Cardiac septum (tissue), 1 donor: ENCODE measurements around the gene C12orf54. TPM values are rescaled to one million over a fixed set of nuclear protein-coding genes. Genes with fewer than 3 reads are reported as not detected.
"Not testable (repeated sequence)": the region's sequence is repeated elsewhere in the genome, so short reads cannot be mapped to it uniquely, and the experiment has no call there.

Source experiments
- DNase-seq: peaks from one replicate; pipeline ENCODE4 v3.0.0-alpha.2; 2020; ENCODE audit warnings: low spot score
- intact Hi-C: fragments of 100-400 bp; cut with DNase I; formaldehyde crosslinking; loops from one replicate; pipeline ENCODE4 v1.14.0; 2022
- long read RNA-seq: library from polyadenylated mRNA; unstranded; transcript quantifications from one replicate; pipeline ENCODE4 v2.0.0, GENCODE V29; 2021
- total RNA-seq: library from RNA; stranded (reverse); fragmentation: NEBNext Ultra II Directional; extraction: Animal tissue kit (Norgen Biotek cat#: 25700); gene quantifications from one replicate; pipeline ENCODE4 v1.2.1, GENCODE V29; 2021
- donor health status: DM: no; HTN: no; CAD: no.

The C12orf54 gene
- not detected for total RNA-seq
- long read RNA-seq: 0 reads

DNA sequence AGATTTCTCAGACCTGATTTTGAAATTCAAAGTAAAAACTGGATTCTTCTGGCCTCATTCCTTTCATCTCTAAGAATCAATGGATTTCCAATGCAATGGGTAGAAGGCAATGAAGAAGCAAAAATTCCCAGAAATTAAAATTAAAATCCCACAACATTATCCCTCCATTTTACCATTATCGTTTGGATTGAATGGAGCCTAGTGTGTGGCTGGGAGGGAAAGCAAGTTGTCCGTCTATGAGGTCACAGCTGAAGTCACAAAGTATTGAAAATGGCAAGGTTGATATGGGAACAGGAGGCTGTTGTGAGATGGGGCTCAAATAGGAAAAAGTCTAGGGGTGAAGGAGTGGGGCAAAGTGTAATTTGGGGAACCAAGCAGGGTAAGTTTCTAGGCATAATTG, at the start of gene C12orf54:
Gene C12orf54 (plus strand): TSS at position 301 of the 400 bp plus-strand sequence. CDS start 799 bp downstream, outside the sequence.
- DNase-seq: no peak
- intact Hi-C loops: no loop called here

DNA sequence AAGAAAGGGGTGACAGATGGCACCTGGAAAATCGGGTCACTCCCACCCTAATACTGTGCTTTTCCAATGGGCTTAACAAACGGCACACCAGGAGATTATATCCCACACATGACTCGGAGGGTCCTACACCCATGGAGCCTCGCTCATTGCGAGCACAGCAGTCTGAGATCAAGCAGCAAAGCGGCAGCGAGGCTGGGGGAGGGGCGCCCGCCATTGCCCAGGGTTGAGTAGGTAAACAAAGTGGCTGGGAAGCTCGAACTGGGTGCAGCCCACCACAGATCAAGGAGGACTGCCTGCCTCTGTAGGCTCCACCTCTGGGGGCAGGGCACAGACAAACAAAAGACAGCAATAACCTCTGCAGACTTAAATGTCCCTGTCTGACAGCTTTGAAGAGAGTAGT, 48.3 kb upstream of the C12orf54 start:
- intact Hi-C loops, DNase-seq: not testable (repeated sequence)

DNA sequence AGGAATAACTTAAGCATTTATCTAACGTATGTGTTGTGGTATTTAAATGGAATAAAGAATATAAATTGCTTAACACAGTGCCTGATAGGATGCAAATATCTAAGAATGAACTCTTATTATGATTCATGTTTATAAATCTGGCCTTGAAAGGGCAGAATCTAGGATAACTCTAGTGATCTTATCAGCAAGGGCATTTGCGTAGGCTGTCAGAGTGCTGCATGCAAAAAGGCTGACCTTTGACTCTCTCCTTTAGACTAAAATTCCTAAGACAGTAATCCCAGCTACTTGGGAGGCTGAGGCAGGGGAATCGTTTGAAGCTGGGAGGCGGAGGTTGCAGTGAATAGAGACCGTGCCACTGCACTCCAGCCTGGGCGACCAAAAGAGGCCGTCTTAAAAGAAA, 41.2 kb upstream of the C12orf54 start:
- intact Hi-C loops: loop anchor here (10.0 kb wide), 1 partner anchor 246 kb away; no protein-coding TSS in a partner anchor
- no peak for DNase-seq

DNA sequence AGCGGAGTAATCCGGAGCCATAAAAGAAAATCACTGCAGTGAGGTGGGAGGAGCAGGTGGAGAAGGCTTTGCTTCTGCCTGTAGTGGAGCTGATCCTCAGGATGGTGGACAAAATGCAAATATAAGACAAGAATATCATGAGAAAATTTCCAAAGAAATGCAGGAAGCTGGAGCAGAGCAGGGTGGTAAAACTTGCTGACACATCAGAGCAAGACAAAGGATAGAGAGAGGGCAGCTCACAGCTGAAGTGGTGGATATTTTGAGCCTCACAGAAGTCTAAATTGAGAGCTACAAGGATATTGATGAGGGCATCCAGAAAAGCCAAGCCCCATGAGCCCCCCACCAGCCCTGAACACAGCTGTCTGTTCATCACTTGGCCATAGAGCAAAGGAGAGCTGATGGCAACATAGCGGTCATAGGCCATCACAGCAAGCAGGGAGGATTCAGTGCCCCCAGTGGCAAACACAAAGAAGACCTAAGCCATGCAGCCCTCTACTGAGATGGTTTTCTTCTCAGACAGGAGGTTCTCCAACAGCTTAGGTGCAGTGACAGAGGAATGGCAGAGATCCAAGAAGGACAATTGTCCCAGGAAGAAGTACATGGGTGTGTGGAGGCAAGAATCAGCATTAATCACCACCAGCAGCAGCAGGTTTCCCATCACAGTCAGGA, 40.0 kb upstream of the C12orf54 start:
- intact Hi-C loops: loop anchor here (10.0 kb wide), 1 partner anchor 248 kb away; no protein-coding TSS in a partner anchor
- no peak for DNase-seq

DNA sequence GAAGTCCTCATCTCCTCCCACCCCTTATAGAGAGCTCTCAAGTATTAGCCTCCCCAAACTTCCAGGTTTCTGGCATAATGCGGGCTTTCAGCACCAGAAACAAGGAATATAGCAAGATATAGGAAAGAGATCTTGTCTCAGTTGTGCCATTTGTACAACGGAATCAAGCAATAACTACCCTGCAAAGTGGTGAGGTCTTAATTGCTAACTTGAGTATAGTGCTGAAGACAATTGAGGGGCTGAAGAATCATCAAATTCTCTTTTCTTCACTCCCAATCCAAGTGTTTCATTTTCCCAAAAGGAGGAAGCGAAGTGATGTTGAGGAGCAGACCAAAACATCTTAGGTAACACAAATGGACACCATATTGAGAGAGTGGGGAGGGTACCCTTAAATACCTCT, 36.8 kb upstream of the C12orf54 start:
- DNase-seq: no peak

DNA sequence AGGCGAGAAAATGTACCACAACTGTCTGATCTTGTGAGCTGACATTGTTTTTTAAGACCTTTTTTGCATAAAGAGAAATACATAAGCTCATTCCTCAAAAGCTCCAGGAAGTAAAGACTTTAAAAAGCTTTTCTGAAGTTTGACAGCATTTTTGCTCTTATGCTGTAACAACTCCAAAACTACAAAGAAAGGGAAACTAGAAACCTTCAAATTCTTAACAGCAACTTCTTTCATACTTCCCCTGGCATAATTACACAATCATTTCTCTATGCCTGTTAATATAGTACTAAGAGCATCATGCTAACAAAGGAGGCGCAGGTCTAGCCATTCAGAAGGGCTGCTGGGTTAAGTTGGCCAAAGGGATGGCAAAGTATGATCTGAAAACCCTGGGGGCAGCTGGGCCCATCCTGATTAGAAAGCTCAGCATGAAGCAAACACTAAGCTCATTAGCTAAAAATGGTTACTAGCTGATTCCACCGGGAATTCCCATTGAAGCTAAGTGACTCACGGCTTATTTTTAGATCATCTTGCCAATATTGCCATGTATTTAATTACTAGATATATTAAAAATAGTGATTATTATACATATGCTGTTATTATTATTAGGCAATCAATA, 36.0 kb upstream of the C12orf54 start:
- DNase-seq: no peak
- intact Hi-C loops: loop anchor here (10.0 kb wide), 1 partner anchor 251 kb away; no protein-coding TSS in a partner anchor

More for the DNA sequence above, 36.8 kb upstream of the C12orf54 start:
- intact Hi-C loops: loop anchor here (10.0 kb wide), 1 partner anchor 251 kb away; no protein-coding TSS in a partner anchor

DNA sequence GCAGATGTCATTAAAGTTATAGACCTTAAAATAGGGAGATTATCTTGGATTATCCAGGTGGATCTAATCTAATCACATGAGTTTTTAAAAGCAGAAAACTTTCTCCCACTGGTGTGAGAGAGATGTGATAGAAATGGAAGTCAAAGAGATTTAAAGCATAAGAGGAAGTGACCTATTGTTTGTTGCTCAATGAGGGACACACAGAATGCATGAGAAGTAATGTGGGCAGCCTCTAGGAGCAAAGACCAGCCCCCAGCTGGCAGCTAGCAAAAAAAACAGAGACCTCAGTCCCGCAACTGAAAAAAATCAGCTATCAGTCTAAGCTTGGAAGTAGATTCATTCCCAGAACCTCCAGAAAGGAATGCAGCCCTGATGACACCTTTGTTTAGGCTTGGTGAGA, 34.5 kb upstream of the C12orf54 start:
- intact Hi-C loops: loop anchor here (10.0 kb wide), 1 partner anchor 253 kb away; no protein-coding TSS in a partner anchor
- no peak for DNase-seq

DNA sequence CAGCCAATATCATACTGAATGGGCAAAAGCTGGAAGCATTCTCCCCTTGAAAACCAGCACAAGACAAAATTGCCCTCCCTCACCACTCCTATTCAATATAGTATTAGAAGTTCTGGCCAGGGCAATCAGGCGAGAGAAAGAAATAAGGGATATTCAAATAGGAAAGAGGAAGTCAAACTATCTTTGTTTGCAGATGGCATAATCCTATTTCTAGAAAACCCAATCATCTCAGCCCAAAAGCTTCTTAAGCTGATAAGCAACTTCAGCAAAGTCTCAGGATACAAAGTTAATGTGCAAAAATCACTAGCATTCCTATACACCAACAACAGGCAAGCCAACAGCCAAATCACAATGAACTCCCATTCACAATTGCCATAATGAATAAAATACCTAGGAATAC, 30.9 kb upstream of the C12orf54 start:
- DNase-seq: no peak
- intact Hi-C loops: no loop called here

DNA sequence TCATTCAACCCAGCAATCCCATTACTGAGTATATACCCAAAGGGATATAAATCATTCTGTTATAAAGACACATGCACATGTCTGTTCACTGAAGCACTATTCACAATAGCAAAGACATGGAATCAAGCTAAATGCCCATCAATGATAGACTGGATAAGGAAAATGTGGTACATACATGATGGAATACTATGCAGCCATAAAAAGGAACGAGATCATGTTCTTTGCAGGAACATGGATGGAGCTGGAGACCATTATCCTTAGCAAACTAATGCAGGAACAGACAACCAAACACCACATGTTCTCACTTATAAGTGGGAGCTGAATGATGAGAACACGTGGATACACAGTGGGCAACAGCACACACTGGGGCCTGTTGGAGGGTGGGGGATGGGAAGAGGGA, 29.3 kb upstream of the C12orf54 start:
- DNase-seq, intact Hi-C loops: not testable (repeated sequence)

DNA sequence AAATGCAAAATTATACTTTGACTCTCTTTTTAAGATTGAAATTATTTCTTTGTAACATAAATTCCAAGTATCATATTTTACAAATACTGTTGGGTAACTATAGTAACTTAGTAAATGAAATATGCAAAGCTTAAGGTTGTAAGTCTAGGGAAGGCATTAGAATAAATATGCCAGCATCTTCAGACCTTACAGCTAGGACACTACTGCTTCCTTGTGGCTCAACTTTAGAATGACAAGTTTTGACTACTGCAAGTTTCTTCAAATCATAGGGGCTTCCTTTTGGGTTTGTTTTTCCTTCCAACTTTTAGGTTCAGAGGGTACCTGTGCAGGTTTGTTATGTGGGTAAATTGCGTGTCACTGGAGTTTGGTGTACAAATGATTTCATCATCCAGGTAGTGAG, 27.6 kb upstream of the C12orf54 start:
- intact Hi-C loops: no loop called here
- DNase-seq: no peak

DNA sequence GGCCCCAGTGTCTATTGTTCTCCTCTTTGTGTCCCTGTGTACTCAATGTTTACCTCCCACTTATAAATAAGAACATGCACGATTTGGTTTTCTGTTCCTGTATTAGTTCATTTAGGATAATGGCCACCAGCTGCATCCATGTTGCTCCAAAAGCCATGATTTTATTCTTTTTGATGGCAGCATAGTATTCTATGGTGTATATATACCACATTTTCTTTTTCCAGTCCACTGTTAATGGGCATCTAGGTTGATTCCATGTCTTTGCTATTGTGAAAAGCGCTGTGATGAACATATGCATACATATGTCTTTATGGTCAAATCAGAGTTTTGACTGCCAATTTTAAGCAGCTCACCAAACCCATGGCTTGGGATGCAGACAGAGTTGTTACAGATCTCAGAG, 27.2 kb upstream of the C12orf54 start:
- intact Hi-C loops: no loop called here
- DNase-seq: no peak

DNA sequence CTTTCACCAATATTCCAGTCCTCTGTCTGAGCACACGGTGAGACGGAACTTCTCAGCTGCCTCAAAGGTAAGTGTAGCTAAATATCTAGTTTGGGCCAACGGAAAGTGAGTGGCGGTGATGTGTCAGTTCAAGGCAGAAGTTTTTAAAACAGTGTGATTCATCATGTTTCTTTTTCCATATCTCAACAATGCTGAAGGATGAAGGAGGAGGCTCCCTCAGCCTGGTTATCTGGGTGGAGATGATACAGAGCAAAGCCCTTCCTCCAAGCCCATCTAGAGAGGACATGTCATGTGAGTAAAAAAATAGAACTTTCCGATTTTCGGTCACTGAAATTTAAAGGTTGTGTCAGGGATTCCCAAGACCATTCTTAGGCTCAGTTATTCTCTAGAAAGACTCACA, 23.0 kb upstream of the C12orf54 start:
- intact Hi-C loops: no loop called here

DNA sequence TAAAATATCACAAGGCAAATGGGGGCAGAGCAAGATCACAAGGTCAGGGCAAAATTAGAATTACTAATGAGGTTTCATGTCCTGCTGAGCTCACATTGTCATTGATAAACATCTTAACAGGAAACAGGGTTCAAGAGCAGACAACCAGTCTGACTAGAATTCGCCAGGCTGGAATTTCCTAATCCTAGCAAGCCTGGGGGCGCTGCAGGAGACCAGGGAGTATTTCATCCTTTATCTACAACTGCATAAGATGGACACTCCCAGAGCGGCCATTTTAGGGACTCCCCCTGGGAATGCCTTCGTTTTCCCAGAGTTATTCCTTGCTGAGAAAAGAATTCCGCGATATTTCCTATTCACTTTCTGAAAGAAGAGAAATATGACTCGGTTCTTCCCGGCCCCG, 13.3 kb upstream of the C12orf54 start:
- not testable (repeated sequence) for DNase-seq

More for the DNA sequence above, 23.0 kb upstream of the C12orf54 start:
- no peak for DNase-seq

DNA sequence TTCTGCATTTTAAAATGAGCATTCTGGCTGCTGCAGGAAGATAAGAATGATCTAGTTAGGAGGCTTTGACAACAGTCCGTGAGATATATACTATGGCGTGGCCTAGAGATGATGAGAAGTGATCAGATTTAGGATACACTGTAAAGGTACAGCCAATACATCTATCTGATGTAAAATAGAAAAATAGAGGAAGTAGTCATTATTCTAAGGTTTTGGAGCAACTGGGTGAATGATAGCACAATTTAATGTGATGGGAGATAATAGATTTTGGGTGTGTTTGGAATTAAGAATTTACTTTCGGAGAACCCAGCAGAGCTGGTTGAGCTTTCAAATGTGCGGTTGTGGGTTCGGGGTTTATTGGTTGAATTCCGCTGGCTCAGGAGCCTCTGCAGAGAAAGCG, 10.0 kb upstream of the C12orf54 start, which contains the start of gene ANP32D:
Gene ANP32D (plus strand): TSS at position 301 of the 400 bp plus-strand sequence. CDS start 106 bp downstream, outside the sequence.
- intact Hi-C loops: no loop called here
- no peak for DNase-seq

More for the DNA sequence above, 13.3 kb upstream of the C12orf54 start:
- intact Hi-C loops: not testable (repeated sequence)

DNA sequence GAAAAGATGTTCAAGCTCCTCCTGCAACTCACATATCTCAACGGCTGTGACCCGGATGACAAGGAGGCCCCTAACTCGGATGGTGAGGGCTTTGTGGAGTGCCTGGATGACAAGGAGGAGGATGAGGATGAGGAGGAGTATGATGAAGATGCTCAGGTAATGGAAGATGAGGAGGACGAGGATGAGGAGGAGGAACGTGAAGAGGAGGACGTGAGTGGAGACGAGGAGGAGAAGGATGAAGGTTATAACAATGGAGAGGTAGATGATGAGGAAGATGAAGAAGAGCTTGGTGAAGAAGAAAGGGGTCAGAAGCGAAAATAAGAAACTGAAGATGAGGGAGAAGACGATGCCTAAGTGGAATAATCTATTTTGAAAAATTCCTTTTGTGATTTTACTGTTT, 9.2 kb upstream of the C12orf54 start:
- DNase-seq: no peak
- intact Hi-C loops: no loop called here

DNA sequence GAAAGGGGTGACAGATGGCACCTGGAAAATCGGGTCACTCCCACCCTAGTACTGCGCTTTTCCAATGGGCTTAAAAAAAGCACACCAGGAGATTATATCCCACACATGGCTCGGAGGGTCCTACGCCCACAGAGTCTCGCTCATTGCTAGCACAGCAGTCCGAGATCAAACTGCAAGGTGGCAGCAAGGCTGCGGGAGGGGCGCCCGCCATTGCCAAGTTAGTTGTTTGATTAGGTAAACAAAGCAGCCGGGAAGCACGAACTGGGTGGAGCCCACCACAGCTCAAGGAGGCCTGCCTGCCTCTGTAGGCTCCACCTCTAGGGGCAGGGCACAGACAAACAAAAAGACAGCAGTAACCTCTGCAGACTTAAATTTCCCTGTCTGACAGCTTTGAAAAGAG, 7.8 kb upstream of the C12orf54 start:
- intact Hi-C loops, DNase-seq: not testable (repeated sequence)

DNA sequence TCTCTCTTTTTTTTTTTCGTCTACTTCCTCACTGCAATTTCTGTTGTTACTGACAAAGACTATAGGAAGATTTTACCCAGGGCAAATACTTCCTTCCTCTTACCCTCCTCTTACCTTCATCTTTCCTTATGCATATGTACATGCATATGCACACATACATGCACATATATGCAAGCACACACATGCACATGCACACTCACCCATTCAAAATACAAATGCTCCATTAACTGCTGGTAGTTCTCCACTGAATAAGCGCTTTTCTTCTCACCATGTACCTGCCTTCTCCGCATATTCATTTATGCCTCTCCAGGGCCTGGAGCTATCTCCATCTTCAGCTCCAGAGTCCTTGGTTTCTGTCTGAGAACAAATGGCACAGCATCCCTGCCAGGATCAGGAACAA, 632 bp downstream of the C12orf54 start:
- no peak for DNase-seq
- intact Hi-C loops: no loop called here

DNA sequence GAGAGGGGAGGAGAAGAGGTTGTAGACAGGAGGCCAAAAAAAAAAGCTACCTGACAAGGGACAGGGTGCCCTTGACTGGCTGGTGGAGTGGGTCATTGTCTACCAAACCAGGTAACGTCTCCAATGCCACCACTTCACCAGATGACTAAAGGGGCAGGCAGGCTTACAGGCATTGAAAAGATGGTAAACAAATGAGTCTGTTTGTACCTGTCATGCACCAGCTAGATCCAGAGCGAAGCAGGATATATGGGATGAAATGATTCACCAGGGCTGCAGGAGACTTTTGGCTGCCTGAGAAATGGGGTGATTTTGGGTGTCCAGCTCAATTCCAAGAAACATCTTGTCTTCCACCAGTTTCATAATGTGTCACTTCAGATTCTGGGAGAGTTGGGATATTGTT, 4.0 kb downstream of the C12orf54 start:
- DNase-seq: no peak
- intact Hi-C loops: no loop called here

DNA sequence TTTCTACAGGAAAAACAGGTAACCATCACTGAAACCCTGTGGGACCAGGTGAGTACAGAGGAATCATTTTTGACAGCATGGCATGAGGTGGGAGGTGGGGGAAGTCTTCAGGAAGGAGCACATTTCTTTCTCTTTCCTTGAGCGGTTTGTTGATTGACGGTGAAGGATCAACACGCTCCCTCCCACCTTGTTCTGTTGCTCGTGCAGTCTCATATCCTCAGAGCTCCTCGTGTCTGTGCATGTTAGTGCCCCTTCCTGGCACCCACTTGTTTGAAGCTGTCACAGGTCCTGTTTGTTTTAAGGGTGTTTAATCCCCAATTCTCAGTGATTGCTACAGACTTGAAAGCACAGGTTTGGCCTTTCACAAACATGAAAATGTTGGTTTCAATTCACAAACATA, 4.4 kb downstream of the C12orf54 start:
- DNase-seq: no peak
- intact Hi-C loops: no loop called here

DNA sequence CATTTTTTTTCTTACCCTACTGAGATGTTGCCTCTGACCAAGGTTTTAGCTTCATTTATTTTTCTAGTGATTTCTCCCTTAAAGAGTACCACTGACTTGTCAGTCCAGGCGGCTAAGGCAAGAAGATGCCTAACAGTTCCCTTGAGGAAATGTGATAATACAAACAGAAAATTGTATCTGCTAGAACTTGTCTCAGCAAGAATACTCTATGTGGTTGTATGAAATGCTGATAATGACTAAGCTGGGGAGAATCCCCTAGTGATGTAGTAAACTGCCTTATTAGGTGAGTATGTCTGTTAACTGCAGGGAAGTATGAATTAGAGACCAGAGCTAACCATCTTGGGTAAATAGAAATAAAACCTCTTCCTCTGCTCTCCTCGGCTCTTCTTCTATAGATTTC, 6.7 kb downstream of the C12orf54 start:
- intact Hi-C loops: no loop called here
- DNase-seq: no peak

DNA sequence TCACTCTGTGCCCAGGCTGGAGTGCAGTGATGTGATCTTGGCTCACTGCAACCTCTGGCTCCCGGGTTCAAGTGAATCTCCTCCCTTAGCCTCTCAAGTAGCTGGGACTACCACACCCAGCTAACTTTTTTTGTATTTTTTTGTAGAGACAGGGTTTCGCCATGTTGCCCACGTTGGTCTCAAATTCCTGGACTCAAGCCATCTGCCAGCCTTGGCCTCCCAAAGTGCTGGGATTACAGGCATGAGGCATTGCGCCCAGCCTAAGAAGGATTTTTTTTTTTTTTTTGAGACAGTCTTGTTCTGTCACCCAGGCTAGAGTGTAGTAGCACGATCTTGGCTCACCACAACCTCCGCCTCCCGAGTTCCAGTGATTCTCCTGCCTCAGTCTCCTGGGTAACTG, 7.2 kb downstream of the C12orf54 start:
- DNase-seq, intact Hi-C loops: not testable (repeated sequence)
